ENCODE results near the gene LDHAL6B. TPM values are rescaled to one million over a fixed set of nuclear protein-coding genes. Genes with fewer than 3 reads are reported as not detected.

LDHAL6B gene
- total and polyA plus RNA-seq, 9 of the 15 experiments (the other 6 are each of a cell fraction or from before 2014, with no cell fraction given): not detected

DNA sequence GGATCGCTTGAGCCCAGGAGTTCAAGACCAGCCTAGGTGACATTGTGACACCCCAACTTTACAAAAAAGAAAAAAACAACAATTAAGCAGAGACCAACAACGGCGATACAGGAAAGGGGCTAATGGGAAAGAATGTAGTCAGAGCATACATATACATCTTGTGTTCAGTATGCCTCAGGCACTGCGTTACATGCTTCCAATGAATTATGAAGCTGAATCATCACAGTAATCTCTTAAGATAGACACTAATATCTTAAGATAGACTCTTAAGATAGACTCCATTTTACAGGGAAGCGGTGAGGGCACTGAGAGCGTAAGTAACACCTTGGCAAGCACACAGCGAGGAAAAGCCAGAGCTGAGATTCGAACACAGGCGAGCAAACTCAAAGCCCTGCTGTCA, 6.1 kb upstream of the LDHAL6B start (continued):
- no peak for TF ChIP-seq ZNF318 (IDR thresholded peaks at IDR 0.05; ENCODE audit: borderline replicate concordance in 1 of 2, low read depth in 1 of 2)
- TF ChIP-seq TSC22D4 (tag; IDR thresholded peaks at IDR 0.05): no peak
- TF ChIP-seq DDX20 (tag; IDR thresholded peaks at IDR 0.05; ENCODE audit: low read depth): no peak
